Stimulated activated naive B cell treated with anti-CD40 and anti-IgM and Interleukin-4, amounts not matched to agents 10 μg/mL and 1 μg/mL and 100 μg/mL, for 72 hours (primary cell): Measurements from ENCODE around the gene CRKL.
"Not testable (repeated sequence)": the region's sequence is repeated elsewhere in the genome, so short reads cannot be mapped to it uniquely, and the experiment has no call there.

Experiments
- ATAC-seq, 2 donors: fragments of 150-1000 bp; cut with Tn5 transposase; replicated peaks; 2 replicates each; pipeline ENCODE4 v1.10.0; 2021; ENCODE audit warnings: moderate library complexity in 1 of 2
- DNase-seq: peaks from one replicate; pipeline ENCODE4 v3.0.0; 2021
- H3K27ac Mint-ChIP-seq: one replicate; pipeline ENCODE4 v1.8.0; 2022; ENCODE audit warnings: mild to moderate bottlenecking, mixed read lengths
- H3K27me3 Mint-ChIP-seq, 2 donors: one replicate each; pipeline ENCODE4 v1.8.0; 2022; ENCODE audit warnings: mixed read lengths in 2 of 2
- H3K36me3 Mint-ChIP-seq, 2 donors: one replicate each; pipeline ENCODE4 v1.8.0; 2022; ENCODE audit warnings: mixed read lengths in 2 of 2, mild to moderate bottlenecking in 1 of 2
- H3K4me1 Mint-ChIP-seq, 2 donors: one replicate each; pipeline ENCODE4 v1.8.0; 2022; ENCODE audit warnings: mixed read lengths in 2 of 2, mild to moderate bottlenecking in 1 of 2
- H3K4me3 Mint-ChIP-seq, 2 donors: one replicate each; pipeline ENCODE4 v1.8.0; 2022; ENCODE audit warnings: mild to moderate bottlenecking in 2 of 2, mixed read lengths in 2 of 2, moderate library complexity in 1 of 2
- H3K9me3 Mint-ChIP-seq, 2 donors: one replicate each; pipeline ENCODE4 v1.8.0; 2022; ENCODE audit warnings: mixed read lengths in 2 of 2, mild to moderate bottlenecking in 1 of 2

Gene CRKL

GRCh38 chr22:20967697-20968211 is 50.5 kb downstream of the CRKL start:
- H3K36me3 Mint-ChIP-seq: no peaks in the 10 kb centered on the region
- H3K4me3 Mint-ChIP-seq: no peak overlapping the region
- no peaks in the 10 kb centered on the region for H3K9me3 Mint-ChIP-seq
- H3K4me1 Mint-ChIP-seq: peaks cover 24 to 68% of the 10 kb centered on the region in 2 donors
- ATAC-seq: no peak
- H3K27me3 Mint-ChIP-seq: peaks cover 13 to 18% of the 10 kb centered on the region in 2 donors
- no peak overlapping the region for H3K27ac Mint-ChIP-seq
- no peak for DNase-seq

- DNase-seq: no peak
- Mint-ChIP-seq H3K36me3 (no peaks in the 10 kb centered on the region), H3K27ac (peak overlapping the region; percentile 42), H3K4me1 (peaks cover 25 to 71% of the 10 kb centered on the region in 2 donors), H3K9me3 (no peaks in the 10 kb centered on the region), H3K27me3 (peaks cover 11% of the 10 kb centered on the region in 2 donors), H3K4me3 (no peak overlapping the region)
- ATAC-seq: peak; percentile 76 to 82
These were observed 51.2 kb downstream of the CRKL start for GRCh38 chr22:20968281-20968977.

- DNase-seq: no peak
- Mint-ChIP-seq H3K4me1 (peaks cover 22 to 48% of the 10 kb centered on the region in 2 donors), H3K4me3 (no peak overlapping the region), H3K27me3 (no peaks in the 10 kb centered on the region), H3K9me3 (no peaks in the 10 kb centered on the region), H3K36me3 (no peaks in the 10 kb centered on the region), H3K27ac (no peak overlapping the region)
- ATAC-seq: no peak
These were observed 53.9 kb downstream of the CRKL start for GRCh38 chr22:20970939-20971657.

- not testable (repeated sequence) for DNase-seq, H3K27ac Mint-ChIP-seq, H3K36me3 Mint-ChIP-seq, H3K4me3 Mint-ChIP-seq, H3K27me3 Mint-ChIP-seq, H3K9me3 Mint-ChIP-seq
- peaks cover 22 to 43% of the 10 kb centered on the region in 2 donors for H3K4me1 Mint-ChIP-seq
- ATAC-seq: peak; percentile 22 to 24
These were observed 54.9 kb downstream of the CRKL start for GRCh38 chr22:20972014-20972694.

- Mint-ChIP-seq H3K36me3 (no peaks in the 10 kb centered on the region), H3K9me3 (peaks cover 0 to 1% of the 10 kb centered on the region in 2 donors), H3K27ac (no peak overlapping the region), H3K27me3 (peaks cover 0 to 9% of the 10 kb centered on the region in 2 donors), H3K4me1 (peaks cover 15 to 34% of the 10 kb centered on the region in 2 donors), H3K4me3 (no peak overlapping the region)
- ATAC-seq (no peak), DNase-seq (no peak)
These were observed 55.8 kb downstream of the CRKL start for GRCh38 chr22:20972933-20973577.

- ATAC-seq: no peak
- no peak overlapping the region for H3K27ac Mint-ChIP-seq
- H3K36me3 Mint-ChIP-seq: peaks cover under 1 to 1% of the 10 kb centered on the region in 2 donors
- no peak overlapping the region for H3K4me3 Mint-ChIP-seq
- peaks cover under 1 to 9% of the 10 kb centered on the region in 2 donors for H3K27me3 Mint-ChIP-seq
- DNase-seq: no peak
- H3K9me3 Mint-ChIP-seq: peaks cover under 1 to 1% of the 10 kb centered on the region in 2 donors
- H3K4me1 Mint-ChIP-seq: peaks cover 8 to 27% of the 10 kb centered on the region in 2 donors
These were observed 56.6 kb downstream of the CRKL start for GRCh38 chr22:20973634-20974286.

GRCh38 chr22:20974336-20974955 is 57.2 kb downstream of the CRKL start:
- DNase-seq (no peak), ATAC-seq (no peak)
- peaks cover 4 to 16% of the 10 kb centered on the region in 2 donors for H3K27me3 Mint-ChIP-seq
- peaks cover 11 to 30% of the 10 kb centered on the region in 2 donors for H3K4me1 Mint-ChIP-seq
- H3K36me3 Mint-ChIP-seq: peaks cover 4 to 5% of the 10 kb centered on the region in 2 donors
- no peak overlapping the region for H3K4me3 Mint-ChIP-seq
- H3K9me3 Mint-ChIP-seq: peaks cover 3 to 5% of the 10 kb centered on the region in 2 donors
- no peak overlapping the region for H3K27ac Mint-ChIP-seq

- H3K4me1 Mint-ChIP-seq: peaks cover 20 to 42% of the 10 kb centered on the region in 2 donors
- H3K36me3 Mint-ChIP-seq: peaks cover 4 to 7% of the 10 kb centered on the region in 2 donors
- H3K27ac Mint-ChIP-seq: no peak overlapping the region
- DNase-seq: no peak
- no peak for ATAC-seq
- H3K27me3 Mint-ChIP-seq: peaks cover 4 to 19% of the 10 kb centered on the region in 2 donors
- H3K9me3 Mint-ChIP-seq: peaks cover 3 to 5% of the 10 kb centered on the region in 2 donors
- H3K4me3 Mint-ChIP-seq: no peak overlapping the region
These were observed 58.5 kb downstream of the CRKL start for GRCh38 chr22:20975541-20976290.

- DNase-seq: no peak
- peaks cover 4 to 19% of the 10 kb centered on the region in 2 donors for H3K27me3 Mint-ChIP-seq
- H3K9me3 Mint-ChIP-seq: peaks cover 3 to 5% of the 10 kb centered on the region in 2 donors
- H3K27ac Mint-ChIP-seq: no peak overlapping the region
- H3K36me3 Mint-ChIP-seq: peaks cover 4 to 7% of the 10 kb centered on the region in 2 donors
- no peak overlapping the region for H3K4me3 Mint-ChIP-seq
- no peak for ATAC-seq
- peaks cover 25 to 44% of the 10 kb centered on the region in 2 donors for H3K4me1 Mint-ChIP-seq
These were observed 59.2 kb downstream of the CRKL start for GRCh38 chr22:20976291-20976877.

- DNase-seq: no peak
These were observed 59.8 kb downstream of the CRKL start for GRCh38 chr22:20977019-20977418.

GRCh38 chr22:20977516-20978170 is 60.4 kb downstream of the CRKL start:
- no peak for ATAC-seq
- no peak overlapping the region for H3K4me3 Mint-ChIP-seq
- H3K27me3 Mint-ChIP-seq: peaks cover 4 to 19% of the 10 kb centered on the region in 2 donors
- H3K27ac Mint-ChIP-seq: peak overlapping the region; percentile 20
- no peak for DNase-seq
- H3K36me3 Mint-ChIP-seq: peaks cover 4 to 10% of the 10 kb centered on the region in 2 donors
- H3K9me3 Mint-ChIP-seq: peaks cover 3 to 5% of the 10 kb centered on the region in 2 donors
- H3K4me1 Mint-ChIP-seq: peaks cover 30 to 41% of the 10 kb centered on the region in 2 donors

More at GRCh38 chr22:20977019-20977418, 59.8 kb downstream of the CRKL start:
- no peak overlapping the region for H3K4me3 Mint-ChIP-seq
- no peak for ATAC-seq
- peaks cover 4 to 7% of the 10 kb centered on the region in 2 donors for H3K36me3 Mint-ChIP-seq
- H3K27ac Mint-ChIP-seq: peak overlapping the region; percentile 20
- H3K27me3 Mint-ChIP-seq: peaks cover 4 to 19% of the 10 kb centered on the region in 2 donors
- peaks cover 27 to 41% of the 10 kb centered on the region in 2 donors for H3K4me1 Mint-ChIP-seq
- peaks cover 3 to 5% of the 10 kb centered on the region in 2 donors for H3K9me3 Mint-ChIP-seq

- no peak for ATAC-seq
- Mint-ChIP-seq H3K4me3 (no peak overlapping the region), H3K27me3 (peaks cover 4 to 19% of the 10 kb centered on the region in 2 donors), H3K27ac (no peak overlapping the region), H3K4me1 (peaks cover 33 to 44% of the 10 kb centered on the region in 2 donors), H3K9me3 (peaks cover 3 to 5% of the 10 kb centered on the region in 2 donors), H3K36me3 (peaks cover 4 to 10% of the 10 kb centered on the region in 2 donors)
- DNase-seq: no peak
These were observed 61.2 kb downstream of the CRKL start for GRCh38 chr22:20978419-20978818.
